Measurements from ENCODE around the gene TIAM1.

TIAM1 gene

DNA sequence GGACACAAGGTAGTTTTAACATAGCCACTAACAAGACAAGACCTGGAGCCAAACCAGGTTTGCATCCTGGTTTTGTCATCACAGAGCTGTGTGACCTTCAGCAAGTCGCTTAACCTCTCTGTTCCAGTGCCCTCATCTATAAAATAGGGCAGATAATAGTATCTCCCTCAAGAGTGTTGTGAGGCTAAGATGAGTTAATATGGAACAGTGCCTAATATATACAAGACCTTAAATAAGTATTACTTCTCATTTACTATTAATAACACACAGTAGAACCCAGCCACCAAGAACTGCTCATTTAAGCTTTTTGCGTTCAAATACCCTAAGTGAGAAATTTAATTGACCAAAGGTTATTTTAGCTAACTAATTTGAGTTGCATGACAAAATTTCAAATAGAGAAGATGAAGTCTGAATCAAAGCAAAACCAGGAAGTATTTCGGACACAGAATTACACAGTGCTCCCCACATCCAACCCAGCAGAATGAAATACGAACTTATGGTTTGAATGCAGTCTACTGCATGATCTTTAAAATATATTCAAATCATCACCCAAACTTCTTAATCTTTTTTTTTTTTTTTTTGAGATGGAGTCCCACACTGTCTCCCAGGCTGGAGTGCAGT lies 181.9 kb downstream of the TIAM1 start:
- DNase-seq: no peak

DNA sequence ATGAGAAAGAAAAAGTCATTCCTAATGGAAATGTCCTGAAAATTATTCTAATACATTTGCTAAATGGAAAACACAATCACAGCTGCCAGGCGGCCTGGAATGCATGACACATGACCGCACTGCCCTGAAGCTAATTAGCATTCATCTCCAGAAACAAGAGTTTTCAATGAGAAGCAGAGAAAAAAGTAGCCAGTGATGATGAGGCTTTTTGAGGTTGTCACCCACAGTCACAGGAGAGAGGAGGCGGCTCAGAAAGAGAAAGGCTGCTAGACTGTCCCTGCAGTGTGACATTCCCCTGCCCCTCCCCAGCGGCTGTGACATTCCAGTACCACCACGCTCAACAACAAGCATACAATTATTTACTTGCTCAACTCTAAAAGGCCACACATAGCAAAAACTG lies 182.9 kb downstream of the TIAM1 start:
- DNase-seq: no peak

DNA sequence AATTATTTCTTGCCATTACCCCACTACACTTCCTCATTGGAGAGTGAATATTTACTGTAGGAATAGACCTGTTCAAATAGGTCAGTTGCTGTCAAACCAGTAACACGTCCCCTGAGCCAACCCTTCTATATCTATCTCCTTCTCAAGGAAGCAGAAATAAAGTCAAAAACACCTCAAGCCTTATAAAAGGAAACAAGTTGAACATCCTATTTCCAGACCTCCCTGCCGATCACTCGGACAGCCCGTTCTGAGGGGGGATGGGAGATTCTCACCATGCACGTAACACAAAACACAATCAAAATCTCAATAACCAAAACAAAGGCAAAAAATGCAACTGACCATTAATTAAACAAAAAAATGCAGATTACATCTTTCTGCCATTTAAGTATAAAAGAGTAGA lies 184.3 kb downstream of the TIAM1 start:
- DNase-seq: no peak

DNA sequence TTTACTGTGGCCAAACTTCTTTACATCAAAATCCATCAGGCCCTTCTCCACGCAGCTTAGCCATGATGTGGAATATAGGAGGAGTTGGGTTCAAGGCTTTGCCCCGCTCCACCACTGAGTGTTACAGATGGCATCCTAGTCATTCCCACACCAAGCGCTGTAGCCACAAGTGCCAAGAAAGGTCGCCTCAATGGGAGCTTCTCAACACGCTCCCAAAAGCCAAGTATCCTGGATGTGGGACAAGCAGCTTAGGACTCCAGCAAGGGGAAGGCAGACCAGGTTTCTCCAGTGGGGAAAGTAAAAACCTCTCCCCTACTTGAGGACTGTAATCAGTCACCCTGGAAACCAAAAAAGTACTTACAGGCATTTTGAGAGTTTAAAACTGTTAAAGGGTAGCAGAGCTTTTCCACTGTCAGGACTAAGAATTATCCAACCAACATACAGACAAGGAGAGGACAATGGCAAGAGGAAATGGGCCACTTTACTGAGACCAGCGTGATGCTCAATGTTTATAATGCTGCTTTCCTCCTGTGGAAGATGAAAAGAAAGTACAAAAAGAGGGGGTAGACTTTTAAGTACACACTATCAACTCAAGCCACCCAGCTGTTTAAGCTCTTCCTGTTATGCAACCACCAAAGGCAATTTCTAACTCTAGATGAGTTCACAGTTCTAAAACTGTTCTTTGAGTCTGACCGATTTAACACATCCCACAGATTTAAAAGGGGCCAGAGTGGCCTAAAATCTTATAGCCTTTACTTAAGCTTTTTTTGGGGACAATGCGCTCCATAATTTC lies 185.1 kb downstream of the TIAM1 start:
- no peak for DNase-seq

DNA sequence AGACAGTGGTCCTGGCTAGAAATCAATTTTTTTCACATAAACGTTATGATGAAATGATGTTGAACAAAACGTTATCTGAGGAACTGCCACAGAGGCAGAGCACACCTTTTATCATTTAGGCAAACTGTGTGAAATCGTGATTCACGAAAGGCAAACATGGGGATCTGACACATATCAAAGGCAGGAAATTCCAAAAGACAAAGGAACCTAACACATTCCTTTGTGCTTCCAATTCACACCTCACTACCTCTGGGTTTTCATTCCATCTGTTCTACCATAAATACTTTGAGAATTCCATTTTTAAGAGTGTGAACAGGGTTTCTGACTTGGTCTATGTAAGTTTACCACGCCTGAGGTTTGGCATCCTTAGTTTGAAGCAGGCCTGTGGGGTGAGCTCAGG lies 186.3 kb downstream of the TIAM1 start:
- DNase-seq: no peak

DNA sequence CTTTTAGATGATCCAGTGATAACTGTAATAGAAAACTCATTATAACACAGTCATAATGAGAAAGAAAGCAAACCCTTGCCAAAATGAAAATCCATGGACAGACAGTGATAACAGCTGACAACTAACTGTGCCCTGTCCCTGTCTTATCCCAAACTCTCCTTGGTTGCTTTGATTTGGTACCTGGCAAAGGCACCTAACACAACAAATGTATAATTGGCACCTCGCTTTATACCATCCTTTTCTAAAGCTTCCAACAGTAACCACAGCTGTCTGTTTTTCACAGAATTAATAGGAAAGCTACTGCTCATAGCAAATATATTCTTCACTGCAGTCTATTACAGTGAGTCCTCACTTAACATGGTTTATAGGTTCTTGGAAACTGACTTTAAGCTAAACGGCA lies 187.4 kb downstream of the TIAM1 start:
- DNase-seq: no peak

DNA sequence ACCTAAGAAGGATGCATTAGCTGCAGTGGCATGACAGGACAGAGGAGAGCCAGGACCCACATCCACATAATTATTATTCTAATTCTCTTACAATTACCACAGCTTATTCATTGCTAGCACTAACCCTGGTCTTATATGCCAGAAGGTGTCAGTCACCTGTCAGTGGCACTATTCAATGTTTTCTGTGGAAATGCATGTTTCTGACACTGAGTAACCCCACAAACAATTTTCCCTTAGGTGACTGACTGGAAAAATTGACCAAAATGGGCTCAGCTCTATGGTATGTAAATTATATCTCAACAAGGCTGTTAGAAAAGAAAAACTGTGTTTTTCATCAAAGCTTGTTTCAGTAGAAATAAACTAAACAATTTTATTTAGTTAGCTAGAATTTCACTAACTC lies 187.9 kb downstream of the TIAM1 start:
- DNase-seq: no peak

DNA sequence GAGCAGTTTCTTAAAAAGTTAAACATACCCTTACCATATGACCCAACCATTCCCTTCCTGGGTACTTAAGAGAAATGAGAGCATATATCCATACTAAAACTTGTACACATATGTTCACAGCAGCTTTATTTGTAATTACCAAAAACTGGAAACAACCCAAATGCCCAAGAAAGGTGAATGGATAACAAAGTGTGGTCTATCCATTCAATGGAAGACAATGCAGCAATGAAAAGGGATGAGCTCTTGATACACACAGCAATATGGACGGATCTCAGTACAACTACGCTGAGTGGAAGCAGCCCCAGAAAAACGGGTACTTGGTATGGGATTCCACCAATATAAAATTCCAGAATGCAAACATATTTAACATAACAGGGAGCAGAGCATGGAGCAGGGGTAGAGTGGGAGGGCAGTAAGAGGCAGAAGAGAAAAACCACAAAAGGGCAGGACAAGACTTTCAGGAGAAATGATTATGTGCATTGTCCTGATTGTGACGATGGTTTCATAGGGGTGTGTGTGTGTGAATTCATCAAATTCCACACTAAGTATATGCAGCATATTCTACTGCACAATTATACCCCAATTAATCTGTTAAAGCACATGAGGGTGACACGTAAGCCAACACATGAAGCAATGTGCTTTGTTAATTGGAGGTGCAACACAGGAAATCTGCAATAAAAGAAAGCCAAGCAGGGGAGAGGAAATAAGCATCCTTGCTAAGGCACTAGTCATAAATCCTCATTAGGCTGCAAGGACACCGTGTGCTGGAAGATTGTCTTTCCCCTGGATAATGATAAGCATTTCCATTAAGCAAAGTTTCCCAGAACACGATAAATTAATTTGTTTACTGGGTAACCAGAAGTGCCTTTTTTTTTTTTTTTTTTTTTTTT lies 192.7 kb downstream of the TIAM1 start:
- no peak for DNase-seq

DNA sequence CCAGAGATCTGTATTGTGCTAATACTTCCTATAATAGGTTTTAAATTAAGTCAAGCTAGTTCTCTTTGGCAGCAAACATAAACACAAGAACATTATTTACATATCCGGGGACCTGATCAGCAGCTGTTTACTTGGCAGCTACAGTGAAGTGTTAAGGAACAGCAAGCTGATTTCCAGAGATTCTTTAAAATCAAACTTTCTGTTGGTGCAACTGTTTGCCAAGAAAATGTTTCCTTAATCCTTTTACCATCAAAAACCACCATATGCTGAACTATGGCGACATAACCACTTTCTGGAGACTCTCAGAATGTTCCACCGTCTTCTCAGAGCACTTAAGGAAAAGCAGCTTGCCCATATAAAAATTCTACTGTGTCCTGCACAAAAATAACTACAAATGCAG lies 198.8 kb downstream of the TIAM1 start:
- no peak for DNase-seq

DNA sequence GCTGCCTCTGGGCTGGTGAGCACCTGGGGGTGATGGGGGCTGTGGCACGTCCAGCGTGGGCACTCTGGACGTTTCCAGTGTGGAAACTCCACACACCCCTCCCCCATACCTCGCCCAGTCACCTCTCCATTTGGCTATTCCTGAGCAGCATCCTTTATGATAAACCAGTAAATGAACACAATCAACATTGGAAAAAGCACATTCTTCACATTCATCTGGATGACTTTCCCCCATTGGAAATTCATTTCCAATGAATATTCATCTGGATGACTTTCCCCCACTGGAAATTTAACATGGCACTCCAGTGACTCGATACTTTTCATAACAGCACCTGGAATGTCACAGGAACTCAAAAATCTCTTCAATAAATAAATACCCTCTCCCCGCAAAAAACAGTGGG lies 201.0 kb downstream of the TIAM1 start:
- no peak for DNase-seq

DNA sequence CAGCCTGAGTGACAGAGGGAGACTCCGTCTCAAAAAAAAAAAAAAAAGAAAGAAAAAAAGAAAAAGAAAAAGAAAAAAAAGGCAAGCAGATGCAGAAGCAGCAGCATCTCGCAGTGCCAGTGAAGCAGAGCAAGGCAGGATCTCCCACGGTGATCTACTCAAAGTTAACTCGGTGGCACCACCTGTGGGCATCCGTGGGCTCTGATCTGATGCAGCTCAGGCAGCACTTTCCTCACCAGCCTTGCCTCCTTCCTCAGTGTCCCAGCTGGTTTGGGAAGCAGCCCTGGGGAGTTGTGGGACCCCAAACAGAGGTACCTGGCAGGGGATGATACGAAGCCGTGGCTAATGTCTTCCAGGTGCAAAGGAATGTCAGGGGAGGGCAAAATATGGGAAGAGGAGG lies 201.5 kb downstream of the TIAM1 start:
- DNase-seq: no peak

DNA sequence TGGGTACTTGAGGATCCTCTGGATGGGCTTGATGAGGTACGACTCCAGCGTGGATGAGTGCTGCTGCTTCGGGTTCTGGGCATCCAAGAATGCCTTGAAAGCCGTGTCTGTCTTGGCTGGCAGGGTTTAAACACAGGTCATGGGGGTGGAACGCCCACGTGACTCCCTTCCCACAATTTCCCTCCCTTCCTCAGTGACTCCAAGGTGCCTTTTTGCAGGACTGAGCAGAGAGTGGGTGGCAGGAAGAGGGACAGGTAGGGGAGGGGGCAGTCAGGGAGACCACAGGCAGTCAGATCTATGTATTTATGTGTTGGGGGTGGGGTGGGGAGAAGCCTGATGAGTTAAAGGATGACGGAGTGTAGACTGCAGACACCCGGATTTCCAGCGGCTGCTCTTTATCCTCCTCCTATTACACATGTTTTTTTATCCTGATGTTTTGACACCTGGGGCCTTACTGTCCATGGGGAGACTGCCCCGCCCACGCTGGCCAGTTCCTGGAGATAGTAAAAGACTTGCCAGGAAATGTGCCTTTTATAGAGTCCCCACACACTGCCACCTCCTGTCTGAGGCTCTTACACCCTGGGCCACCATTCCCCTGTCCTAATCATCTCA lies 202.6 kb downstream of the TIAM1 start:
- no peak for DNase-seq

DNA sequence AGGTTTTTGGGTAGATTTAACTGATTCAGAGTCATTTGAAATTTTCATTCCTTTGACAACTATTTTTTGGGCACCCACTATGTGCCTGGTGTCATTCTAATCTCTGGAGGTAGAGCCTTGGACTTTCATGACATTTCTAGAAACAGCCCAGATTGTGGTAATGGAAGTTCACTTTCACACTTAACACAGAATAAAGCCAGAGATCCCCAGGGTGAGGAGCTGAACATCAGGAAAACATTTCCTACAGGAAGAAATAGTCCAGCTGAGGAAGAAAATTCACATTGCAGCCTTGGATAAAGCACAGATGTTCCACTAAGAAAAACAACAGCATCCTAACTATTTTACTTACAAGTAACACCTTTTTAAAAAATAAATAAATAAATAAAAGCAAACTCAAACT lies 203.4 kb downstream of the TIAM1 start:
- DNase-seq: no peak

DNA sequence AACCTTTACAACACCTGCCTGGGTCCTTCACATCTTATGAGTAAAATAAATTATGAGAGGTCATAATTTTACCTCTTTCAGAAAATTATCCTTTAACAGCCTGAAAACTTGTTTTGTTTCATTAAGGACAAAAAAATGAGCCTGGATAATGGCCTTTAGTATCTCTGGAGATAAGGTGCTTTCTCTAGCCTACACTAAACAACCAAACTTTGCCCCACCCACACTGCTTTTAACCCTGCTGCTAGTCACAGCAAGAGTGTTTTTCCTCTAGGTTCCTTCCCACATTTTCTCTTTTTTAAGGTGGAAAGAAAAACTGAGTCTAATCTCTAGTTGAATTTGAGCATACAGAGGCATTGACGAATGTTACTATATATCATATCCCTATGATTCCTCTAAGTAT lies 204.0 kb downstream of the TIAM1 start:
- no peak for DNase-seq

DNA sequence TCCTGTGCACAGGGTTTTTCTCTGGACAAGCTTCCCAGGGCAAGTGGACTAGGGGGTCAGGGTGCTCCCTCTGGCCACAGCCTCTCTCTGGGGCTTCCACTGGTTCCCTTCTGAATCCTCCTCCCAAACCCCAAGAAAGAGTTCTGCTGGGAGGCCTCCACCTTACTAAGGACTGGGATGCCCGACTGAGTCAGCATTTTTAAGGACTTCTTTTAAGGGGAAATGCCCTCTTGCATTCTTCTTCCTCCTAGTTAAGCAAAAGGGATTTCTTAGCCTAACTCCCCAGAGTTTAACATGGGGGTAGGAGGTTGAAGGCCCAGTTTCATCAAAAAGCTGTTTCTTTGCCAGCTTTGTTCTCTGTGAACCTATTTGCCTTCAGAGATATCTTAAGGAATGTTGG lies 206.1 kb downstream of the TIAM1 start:
- no peak for DNase-seq

DNA sequence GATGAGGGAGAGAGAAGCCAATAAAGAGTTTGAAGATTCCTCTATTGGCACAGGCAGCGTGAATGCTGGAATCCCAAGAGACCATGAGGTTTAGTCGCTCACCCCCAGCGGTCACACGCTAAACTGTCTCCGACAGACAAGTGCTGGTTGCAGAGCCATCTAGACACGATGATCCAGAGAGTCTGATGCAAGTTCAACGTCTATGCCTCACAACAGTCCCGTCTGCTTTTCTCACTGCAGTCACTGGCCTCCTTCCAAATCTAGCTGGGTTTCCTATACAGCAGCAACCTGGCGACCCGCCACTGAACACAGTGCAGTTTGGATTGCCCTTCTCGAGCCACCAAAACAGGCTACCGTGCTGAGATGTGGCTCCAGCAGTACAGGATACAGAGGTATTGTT lies 207.2 kb downstream of the TIAM1 start:
- DNase-seq: no peak

DNA sequence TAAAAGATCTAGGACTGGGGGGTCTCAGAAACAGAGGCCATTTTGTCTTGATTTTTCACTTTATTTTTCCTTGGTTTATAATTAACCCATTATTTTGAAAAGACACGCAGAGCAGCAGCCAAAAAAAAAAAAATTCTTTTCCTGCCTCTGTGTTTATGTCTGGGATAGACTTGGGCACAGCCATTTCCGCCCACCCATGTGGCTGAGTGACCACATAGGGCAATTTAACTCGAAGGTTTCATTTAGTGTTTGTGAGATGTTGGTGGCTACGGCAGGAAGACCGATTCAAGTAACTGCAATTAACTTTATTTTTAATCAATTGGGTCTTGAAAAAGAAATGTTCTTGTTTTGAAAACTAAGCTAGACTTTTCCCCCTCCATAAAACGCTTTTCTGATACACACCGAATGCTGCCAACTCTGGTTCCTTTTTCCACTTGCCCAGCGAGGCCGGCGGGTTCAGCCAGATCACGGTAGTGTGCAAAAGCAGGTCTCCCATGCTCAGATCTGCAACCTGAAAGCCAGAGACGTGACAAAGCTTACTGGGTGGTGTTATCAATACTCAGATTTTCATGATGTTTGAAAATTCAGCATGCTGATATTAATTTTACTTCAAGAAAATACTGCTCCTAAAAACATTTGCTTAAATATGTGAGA lies 208.4 kb downstream of the TIAM1 start:
- DNase-seq: no peak

DNA sequence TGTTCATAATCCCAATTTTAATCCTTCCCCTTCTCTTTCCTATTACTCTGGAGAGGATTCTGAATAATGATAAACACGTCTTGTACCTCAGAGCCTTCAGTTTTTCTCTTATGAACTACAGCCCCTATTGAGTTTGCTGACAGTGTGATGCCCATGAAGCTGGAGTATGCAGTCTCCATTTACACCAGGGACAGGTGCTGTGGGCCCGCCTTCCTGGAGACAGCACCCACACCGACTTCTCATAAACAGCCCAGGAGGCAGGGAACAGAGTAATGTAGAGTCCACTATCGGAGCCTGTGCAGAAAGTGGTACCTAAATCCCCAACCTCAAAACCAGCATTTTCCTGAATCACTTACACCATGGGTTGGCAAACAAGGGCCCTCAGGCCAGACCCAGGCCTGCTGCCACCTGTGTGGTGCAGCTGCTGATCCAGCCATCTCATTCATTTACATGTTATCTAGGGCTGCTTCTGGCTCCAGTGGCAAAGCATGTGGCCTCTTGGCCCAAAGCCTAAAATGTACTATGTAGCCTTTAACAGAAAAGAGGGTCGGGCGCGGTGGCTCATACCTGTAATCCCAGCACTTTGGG lies 210.7 kb downstream of the TIAM1 start:
- no peak for DNase-seq

DNA sequence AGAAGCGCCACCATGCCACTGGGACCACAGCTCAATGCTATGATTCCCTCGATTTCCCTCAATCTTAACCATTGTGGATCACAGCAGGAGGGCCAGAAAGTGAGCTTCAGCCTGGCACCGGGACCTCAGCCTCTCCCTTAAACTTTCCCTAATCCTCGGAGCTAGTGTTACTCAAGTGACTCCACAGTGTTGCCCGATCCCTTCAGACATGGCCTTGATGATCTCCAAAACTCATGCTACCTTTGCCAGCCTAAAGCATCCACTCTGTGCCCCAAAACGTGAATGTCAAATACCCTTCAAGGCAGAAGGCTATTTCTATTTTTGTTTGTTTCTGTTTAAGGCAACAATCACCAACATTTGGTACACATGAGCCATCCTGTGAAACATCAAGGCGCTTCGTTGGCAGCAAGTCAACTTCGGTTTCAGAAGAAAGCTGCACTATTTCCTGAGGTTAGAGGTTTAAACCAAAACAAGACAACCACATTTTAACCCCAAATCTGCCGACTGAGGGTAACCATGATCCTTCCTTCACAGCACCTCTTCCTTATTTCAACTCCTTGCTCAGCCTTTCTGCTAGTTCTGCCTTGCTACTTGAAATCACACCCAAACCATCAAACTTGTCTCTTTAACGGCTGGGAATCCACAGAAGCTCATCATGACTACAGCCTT lies 211.4 kb downstream of the TIAM1 start:
- peak; percentile 65 for DNase-seq

DNA sequence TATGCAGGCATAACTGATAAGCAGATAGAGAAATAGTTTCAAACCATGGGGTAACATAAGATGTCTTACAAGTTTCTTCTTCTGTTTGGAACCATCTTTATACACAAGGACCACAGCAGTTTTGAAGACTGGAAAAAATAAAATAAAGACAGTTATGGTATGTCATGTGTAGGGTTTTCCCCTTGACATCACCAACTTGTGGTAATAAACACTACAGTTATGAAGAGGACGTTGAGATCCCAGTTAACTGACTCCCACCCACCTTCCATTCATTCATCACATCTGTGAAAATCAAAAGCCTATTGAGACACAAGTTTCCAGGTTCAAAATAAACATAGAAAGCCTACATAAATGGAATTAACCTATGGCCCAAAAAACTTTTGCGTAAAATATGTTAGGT lies 213.2 kb downstream of the TIAM1 start:
- DNase-seq: no peak

DNA sequence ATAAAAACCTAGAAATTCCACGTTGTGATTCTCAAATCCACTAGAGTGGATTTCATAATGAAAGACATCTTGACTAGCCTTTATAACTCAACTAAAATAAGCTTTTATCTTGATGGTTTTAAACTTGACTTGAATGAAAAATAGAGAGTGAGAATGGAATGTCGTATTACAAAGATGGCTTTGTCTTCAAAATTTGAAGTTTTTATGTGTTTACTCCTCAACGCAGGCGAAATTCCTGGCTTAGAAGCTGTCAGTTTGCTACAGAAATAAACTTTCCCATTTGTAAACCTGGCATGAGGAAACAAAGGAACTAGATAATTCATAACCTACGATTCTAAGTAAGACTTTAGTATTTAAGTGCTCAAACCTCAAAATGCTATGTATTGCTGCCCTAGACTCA lies 215.8 kb downstream of the TIAM1 start:
- no peak for DNase-seq

DNA sequence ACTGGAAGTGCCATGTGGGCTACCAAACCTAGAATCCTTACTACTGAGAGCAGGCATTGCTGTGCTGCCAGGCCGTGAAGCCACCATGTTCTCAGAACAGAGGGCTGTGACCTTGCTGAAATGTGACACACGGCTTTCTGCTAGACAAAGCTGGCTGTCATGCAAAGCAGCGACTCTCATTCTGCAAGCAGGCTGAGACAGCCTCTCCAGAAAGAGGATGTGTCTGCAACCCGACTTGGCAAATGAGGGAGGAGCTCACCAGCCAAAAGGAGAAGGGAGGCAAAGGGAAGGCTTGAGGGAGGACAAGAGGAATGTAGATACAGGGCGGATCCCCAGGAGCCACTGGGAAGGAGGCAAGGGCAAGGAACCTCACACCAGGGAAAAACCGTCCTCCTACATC lies 220.1 kb downstream of the TIAM1 start:
- no peak for DNase-seq

All from effector CD4-positive, alpha-beta T cell (primary cell).